OCI-LY1 (cell line): ENCODE data around the gene PADI4.

Source experiments
- EZH2 ChIP-seq: fragments of 200-600 bp; sonication (generic), shearing (Covaris generic); IDR thresholded peaks from 2 replicates; pipeline ENCODE4 v1.8.0; 2017; ENCODE audit warnings: borderline replicate concordance, mixed run types, mild to moderate bottlenecking, antibody characterized with exemption, low read length, moderate library complexity, mixed read lengths
- TF ChIP-seq, protein P1 (sequence below): fragments of 200-600 bp; sonication (generic), shearing (Covaris generic); IDR thresholded peaks from 2 replicates; pipeline ENCODE4 v1.5.1; 2017; ENCODE audit warnings: mild to moderate bottlenecking, antibody characterized with exemption, low read length, moderate library complexity, mixed read lengths

GRCh38 chr1:17381161-17381560 is 73.2 kb downstream of the PADI4 start:
- TF ChIP-seq, protein P1, sequence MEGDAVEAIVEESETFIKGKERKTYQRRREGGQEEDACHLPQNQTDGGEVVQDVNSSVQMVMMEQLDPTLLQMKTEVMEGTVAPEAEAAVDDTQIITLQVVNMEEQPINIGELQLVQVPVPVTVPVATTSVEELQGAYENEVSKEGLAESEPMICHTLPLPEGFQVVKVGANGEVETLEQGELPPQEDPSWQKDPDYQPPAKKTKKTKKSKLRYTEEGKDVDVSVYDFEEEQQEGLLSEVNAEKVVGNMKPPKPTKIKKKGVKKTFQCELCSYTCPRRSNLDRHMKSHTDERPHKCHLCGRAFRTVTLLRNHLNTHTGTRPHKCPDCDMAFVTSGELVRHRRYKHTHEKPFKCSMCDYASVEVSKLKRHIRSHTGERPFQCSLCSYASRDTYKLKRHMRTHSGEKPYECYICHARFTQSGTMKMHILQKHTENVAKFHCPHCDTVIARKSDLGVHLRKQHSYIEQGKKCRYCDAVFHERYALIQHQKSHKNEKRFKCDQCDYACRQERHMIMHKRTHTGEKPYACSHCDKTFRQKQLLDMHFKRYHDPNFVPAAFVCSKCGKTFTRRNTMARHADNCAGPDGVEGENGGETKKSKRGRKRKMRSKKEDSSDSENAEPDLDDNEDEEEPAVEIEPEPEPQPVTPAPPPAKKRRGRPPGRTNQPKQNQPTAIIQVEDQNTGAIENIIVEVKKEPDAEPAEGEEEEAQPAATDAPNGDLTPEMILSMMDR = no peak
- no peak for TF ChIP-seq EZH2
